HG02885 (cell line): ENCODE results near the gene FAM174B.

ENCODE experiments used
- ATAC-seq: cut with Tn5 transposase; IDR thresholded peaks from one replicate; pipeline ENCODE4 v1.9.1; 2021; ENCODE audit warnings: mild to moderate bottlenecking; ENCODE audit not compliant: unreplicated experiment, poor library complexity

FAM174B gene

DNA sequence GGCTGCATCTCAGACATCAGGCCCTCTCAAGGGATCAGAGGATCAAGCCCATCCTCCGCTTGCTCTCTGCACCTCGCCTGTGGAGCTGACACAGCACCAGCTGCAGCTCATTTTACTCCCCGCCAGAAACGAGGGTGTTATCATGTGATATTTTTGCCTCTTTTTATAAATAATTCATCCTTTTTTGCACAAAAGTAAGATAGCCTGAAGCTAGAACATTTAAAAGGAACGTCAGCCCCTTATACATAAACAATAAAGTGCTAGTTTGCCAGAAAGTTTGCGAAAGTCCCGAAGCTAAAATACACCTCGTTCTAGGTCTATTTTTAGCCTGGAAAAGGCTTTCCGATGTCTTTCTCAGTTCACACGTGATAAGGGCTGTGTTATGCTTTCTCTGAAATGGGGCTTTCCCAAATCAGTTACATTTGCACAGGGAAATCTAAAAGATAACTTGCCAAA is 9.6 kb upstream of the FAM174B start:
- no peak for ATAC-seq

DNA sequence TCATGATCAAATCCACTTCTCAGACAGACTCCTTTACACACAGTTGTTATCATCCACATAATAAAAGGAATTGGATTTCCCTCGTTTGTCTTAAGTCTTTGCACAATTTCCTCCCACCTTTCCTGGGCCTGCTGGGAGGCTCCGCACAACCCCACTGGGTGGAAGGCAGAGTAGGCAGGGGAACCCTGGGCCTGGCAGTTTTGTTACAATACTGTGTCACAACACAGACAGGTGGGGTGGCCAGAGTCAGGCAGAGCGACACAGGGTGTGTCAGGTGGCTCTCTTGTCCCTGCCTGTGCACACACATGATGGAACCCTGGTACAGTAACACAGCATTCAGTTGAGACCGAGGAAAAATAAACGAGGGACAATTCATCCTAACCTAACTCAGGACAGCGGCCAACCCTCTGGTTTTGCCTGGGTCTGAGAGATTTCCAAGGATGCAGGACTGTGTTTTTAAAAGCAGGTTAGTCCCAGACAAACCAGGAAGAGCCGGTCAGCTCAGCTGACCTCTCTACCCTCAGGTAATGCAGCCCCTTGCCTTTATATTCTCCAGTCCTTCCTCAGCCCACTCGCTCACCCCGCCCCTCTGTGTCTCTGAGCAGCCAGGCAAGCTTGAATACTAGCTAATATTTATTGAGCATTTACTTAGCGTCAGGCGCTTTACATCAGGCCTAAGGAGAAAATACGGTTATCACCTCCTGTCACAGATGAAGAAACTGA is 8.8 kb upstream of the FAM174B start:
- ATAC-seq, result no peak

DNA sequence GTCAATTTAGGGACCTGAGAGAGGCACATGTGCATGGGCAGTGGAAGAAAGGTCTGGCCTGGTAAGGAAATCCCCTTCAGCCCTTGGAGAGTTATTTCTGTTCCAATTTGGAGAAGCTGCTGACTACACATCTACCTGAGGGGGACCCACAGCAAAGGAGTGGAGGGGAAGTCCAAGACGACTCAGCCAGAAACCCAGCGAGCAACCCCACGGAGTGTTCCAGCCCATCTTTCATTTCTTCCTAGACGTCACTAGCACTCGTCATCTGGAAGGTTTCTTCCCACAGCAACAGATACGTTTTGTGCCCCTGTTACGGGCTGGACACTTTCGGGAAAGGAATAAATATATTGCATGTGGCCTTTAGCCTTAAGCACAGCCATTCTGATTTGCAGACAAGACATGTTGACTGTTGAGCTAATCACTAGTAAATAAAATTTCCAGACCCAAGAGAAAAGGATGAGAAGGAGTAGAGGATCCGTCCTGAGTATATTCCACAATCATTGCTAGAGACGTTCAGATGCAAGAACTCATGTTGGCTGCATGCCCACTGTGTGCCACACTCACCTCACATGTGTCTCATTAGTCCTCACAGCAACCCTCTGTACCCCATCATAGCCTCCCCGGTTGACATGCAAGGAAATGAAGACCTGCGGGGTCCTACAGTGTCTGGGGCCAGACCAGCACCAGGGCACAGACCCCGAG is 7.8 kb upstream of the FAM174B start:
- peak; percentile 74 for ATAC-seq

DNA sequence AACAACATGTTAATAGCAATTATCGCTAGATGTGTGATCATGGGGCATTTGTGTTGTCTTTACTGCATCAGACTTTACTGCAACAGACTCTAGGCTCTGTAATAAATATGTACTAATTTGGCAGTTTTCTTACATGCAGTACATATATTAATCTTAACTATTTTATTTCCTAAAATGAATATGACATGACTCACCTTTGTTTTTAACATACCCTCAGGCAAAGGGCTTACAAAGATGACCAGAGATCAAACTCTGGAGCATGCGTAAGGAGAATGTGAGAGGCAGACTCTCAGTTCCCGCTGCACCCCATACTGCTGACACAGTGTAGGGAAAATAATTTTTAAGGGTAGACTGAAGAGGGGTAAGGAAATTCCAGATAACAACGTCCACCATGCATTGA is 7.2 kb upstream of the FAM174B start:
- peak; percentile 21 for ATAC-seq

DNA sequence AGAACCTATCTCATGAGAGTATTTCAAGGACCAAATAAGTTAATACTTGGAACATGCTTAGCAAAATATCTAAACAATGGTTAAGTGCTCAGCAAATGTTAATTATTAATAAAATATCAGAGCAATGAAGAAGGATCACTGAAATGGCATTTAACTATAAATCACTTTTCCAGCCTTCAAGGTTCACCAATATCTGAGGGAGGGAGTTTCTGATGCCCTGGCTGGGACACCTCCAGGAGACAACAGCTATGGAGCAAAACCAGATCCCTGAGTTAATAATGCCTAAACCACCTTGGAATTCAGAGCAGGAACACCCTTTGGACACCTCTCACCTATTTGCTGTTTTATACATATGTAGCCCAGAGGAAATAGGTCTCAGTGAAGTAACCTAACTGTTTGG is 6.4 kb upstream of the FAM174B start:
- no peak for ATAC-seq

DNA sequence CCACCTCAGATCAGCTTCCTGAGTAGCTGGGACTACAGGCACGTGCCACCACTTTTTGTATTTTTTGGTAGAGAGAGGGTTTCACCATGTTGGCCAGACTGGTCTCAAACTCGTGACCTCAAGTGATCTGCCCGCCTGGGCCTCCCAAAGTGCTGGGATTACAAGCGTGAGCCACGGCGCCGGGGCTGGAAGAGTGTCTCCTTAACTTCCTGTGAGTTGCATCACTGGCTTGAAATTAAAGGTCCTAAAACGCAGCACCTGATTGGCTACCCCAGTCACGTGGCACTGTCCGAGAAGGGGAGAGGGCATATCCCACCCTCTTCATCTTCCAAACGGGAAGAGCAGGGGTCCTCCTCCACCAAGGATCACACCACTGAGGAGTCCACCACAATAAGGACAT is 5.5 kb upstream of the FAM174B start:
- no peak for ATAC-seq

DNA sequence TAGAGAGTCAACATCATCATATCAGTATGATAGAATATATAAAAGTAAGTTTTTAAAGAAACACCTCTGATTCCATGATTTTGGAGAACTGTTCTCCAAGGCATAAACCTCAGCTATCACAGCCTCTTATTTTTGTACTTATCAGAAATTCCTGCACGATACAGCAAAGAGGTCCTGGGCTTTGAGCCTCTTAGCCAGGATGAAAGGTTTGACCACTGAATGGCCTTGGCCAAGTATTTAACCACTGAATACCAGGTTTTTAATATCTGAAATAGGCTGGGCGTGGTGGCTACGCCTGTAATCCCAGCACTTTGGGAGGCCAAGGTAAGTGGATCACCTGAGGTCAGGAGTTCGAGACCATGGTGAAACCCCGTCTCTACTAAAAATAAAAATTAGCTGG is 1.9 kb upstream of the FAM174B start:
- no peak for ATAC-seq

DNA sequence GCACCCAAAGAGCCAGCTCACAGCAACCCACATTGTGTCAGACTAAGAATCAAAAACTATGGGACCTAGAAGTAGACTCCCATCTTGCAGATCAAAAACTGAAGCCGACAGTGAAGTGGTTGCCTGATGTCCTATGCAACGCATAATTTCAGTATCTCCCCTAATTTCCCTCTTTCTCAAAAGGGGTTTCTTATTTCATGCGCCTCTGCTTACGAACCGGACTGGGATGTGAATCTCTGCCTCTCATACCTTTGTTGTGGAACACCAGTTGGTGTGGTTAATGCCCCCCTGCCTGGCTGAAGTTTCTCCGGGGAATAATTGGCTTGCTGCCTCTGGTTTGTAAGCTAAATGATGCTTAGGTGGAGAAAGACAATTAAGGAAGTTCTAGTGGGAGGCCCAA is 514 bp upstream of the FAM174B start:
- ATAC-seq, result no peak

DNA sequence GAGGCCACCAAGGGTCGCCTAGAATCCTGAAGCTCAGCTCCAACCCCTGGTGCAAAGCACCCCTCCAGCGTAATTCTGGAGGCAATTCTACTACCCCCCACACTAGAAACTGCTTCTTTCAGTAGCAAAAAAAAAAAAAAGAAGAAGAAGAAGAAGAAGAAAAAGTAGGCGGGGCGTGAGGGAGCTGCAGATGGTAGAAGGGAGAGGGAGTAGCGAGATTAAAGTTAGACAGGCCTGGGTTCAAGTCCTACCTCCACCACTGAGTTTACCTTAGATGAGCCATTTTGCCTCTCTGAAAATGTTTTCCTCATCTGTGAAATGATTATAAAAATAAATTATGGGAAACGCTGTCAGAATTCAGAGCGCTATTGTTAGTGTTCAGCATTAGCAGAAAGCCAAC is 913 bp downstream of the FAM174B start:
- ATAC-seq, result no peak

DNA sequence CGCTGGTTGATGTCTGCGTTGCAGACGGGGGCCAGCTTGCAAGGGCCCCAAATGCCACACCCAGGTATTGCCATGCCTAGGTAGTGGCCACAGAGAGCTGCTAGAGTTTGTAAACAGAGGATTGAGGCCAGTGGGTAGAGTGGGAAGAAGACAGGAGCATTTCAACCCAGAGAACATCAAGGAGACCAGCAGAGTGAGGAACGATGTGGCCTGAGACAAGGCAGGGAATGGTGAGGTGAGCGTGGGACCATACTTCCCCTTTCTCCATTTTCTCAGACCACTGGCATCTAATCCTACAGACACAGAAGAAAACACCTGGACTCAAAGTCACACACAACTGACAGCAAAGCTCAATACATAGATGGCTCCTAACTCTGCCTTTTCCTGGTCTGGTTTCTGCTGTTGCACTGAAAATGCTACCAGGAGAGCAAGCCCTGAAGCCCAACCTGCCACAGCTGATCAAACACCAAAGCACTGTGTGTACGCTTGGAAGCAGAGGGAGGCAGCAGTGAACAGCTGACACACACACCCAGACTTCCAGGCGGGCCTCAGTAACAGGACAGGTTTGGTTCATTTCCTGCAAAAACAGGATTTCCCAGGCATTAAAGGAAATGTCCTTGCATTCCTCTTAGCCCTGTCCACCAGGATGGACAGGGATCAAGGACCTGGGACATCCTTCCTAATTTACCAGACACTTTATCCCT is 1.6 kb downstream of the FAM174B start:
- no peak for ATAC-seq

DNA sequence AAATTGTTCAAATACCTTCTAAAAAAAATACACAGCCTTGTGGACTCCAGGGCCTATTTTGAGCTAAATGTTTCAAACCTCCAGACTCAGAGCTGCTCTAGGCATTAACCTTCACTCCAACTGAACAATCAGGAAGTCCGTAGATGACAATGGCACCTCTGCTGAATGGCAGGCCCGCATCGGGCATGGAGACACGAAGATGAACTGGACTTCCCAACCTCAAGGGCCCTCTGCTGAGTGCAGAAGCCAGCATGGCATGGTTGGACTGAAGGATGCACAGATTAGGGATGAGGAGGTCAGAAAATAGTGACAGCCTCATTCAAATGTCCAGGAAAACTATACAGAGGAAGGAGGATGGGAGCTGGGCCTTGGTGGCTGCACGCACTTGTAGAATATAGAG is 2.2 kb downstream of the FAM174B start:
- ATAC-seq, result no peak

DNA sequence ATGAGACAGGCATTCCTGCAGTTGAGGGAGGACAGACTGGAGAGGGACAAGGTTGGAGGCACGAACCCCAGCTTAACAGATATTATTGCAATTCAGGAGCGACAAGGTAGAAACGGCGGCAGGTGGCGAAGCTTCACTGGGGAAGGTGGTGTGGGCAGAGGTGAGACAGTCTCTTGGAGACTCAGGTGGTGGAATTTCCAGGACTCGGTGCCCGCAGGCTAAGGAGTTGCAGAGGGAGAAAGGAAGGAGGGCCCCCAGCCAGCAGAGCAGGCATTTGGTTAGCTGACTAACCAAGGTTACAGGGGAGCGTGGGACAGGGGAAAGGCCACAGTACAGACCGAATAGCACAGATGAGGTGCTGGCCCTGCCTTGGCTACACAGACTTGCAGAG is 3.0 kb downstream of the FAM174B start:
- ATAC-seq, result no peak

DNA sequence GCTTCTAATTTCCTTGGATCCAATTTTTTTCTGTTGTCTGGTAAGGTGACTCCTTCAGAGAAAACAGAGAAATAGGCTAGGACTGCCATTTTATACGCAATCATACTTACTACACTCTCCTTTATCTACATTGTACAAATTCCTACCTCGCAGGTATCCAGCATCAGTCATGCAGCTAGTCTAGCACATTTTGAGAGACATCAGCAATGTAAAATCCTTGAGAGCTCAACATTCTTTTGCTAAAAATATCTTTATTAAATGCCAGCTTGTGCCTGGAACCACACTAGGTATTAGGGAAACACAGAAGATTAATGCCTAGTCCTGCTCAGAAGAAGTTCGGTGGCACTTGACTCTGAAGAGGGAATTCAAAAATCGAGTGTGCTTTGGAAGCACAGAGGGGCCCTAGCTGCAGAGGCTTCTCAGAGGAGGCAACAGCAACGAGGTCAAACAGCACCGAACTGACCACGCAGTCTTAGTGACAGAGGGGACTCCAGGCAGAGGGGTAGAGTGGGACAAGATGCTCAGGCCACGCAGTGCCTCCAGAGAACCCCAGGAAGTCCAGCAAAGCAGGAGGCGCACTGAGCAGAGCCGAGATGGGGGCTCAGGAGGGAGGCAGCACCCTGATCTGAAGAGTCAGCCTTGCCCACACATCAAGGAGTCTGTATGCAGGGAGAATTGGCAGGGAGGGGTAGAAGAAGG is 3.5 kb downstream of the FAM174B start:
- no peak for ATAC-seq

DNA sequence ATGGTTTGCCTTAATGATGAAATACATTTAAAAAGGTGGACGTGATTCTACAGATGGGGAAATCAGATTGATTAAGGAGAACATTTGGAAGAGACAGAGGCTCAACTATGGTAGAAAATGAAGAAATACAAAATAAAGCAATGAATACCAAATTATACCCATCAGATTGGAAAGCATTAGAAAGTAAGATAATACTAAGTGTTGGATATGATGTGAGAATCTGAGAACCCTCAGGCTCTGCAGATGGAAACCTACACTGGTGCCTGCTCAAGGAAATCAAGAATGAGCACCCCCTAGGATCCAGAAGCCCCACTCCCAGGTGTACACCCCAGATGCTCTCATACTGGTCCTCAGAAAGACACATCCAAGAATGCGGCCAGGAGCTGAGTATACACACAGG is 4.6 kb downstream of the FAM174B start:
- no peak for ATAC-seq

DNA sequence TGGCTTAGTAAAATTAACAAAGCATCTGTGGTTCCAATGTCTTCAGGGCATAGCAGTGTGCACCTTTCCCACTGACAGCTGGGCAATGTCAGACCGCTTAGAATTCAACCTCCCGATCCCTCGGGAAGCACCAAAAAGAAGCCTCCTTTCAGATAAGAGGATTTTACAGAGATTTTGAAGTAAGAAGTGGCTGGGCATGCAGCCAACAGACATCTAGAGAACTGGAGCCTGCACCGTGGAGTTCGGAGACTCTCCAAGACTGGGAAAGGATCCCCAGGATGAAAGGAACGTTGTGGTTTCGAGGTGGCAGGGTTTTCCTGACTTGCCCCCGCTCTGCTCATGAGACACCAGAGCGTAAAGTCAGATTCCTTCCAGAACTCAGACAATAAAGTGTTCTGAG is 5.3 kb downstream of the FAM174B start:
- no peak for ATAC-seq

DNA sequence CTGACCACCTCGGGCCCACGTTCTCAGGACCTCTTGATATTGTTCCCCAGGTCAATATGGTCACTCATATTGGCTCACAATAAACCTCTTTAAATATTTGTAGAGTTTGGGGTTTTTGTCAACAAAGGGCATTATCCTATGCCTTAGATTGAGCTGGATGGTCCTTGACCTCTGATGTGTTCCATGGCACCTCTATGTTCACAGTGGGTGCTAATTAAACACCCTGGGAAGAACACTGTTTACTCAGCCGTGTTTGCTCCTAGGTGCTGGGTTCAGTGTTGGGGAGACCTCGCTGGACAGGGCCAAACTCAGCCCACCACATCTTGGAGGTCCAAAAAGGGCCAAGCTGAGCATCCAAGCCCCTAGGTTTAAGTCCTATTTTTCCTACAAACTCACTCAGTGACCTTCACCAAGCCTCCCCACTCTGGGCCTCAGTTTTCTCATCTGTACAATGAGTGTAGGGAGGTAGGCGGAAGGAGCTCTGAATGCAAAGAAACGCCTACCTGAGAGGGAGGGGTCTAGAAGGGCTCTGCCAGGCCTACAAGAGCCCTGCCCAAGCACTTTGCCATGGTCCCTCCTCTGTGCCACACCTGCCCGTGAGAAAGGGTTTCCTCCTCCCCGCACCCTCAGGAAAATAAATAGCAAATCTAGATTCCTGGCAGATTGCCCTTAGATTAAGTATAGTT is 7.2 kb downstream of the FAM174B start:
- no peak for ATAC-seq

DNA sequence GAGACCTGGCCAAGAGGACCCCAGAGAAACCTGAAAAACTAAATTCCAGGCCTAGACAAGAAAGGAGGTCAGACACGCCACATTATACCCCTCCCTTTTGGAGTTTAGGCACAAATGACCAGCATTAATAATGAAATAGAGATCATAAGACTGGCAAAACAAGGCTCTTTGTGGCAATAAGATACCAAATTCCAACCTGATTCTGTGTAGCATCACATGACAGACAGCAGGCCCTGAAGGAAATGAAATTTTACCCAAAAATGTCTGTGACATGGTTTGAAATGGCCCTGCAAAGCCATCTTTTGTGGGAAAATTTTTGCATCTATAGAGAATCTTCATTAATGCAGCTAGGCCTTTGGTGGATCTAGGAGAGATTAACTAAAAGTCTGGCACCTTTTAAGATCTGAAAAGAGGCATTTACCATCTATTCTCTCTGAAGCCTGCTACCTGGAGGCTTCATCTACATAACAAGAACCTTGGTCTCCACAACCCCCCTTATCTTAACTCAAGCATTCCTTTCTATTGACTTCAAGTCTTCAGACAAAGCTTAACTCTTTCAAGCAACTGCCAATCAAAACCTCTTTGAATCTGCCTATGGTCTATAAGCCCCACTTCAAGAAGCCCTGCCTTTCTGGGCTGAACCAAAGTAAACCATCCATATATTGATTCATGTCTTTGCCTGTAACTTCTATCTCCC is 8.0 kb downstream of the FAM174B start:
- ATAC-seq, result no peak

DNA sequence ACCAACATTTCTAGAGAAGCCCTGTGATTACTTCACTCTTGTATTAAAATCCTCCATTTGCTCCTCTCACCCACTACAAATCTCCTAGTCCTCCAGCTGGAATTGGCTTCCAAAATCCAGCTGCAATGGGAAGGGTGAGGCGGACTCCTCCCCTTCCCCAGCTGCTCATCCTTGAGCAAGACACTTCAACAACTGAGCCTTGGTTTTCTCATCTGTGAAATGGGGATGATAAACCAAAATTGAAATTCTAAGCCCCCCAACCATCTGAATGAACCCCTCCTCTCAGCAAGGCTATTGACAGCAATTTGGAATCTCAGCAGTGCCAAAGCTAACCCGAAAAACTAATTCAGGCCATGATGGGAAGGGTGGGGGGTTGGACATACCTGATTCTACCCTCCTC is 9.4 kb downstream of the FAM174B start:
- no peak for ATAC-seq

DNA sequence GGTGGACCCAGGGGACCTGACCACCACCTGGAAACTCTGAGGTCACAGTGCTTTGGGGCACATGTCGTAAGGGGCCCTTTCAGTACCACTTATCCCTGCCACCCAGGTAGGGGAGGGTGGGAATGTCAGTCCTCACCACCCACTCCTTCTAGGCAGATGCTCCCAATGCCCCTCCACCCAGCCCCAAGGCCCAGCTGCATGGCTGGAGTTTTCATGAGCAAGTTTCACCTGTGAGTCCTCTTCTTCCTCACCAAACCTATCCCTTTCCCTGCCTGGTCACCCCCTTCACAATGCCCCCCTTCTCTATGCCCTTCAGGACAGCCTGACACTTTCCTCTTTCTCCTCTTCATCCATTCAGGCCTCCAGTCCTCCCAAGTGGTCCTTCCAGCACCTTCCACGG is 9.8 kb downstream of the FAM174B start:
- no peak for ATAC-seq
